ENCODE measurements around the gene GABBR2.

Gene GABBR2

GRCh38 chr9:98380065-98380681 lies 328.6 kb downstream of the GABBR2 start:
- Histone ChIP-seq H4K20me1 (ENCODE audit: insufficient read depth, low read length) (no peaks in the 10 kb centered on the region), H3K36me3 (replicated peaks; ENCODE audit: low read depth, low read length) (no peaks in the 10 kb centered on the region), H3K9me3 (ENCODE audit: insufficient read depth, low read length) (no peaks in the 10 kb centered on the region), H3K79me2 (ENCODE audit: low read length) (no peaks in the 10 kb centered on the region), H3K27ac (ENCODE audit: low read length) (no peak overlapping the region), H3K4me3 (ENCODE audit: low read length) (no peak overlapping the region), H3K4me2 (ENCODE audit: low read length) (no peak overlapping the region), H3K27me3 (ENCODE audit: low read depth, low read length) (no peaks in the 10 kb centered on the region), H2AFZ (ENCODE audit: low read depth, low read length) (no peak overlapping the region), H3K9ac (ENCODE audit: low read length) (no peak overlapping the region), H3K4me1 (ENCODE audit: low read length) (peaks cover 19% of the 10 kb centered on the region)
- no peak for TF ChIP-seq CTCF (IDR thresholded peaks at IDR 0.05; ENCODE audit: low read depth, low read length)
- no peak for TF ChIP-seq EZH2phosphoT487 (IDR thresholded peaks at IDR 0.05; ENCODE audit: low read depth)

GRCh38 chr9:98379572-98379971 lies 329.2 kb downstream of the GABBR2 start:
- TF ChIP-seq CTCF (IDR thresholded peaks at IDR 0.05; ENCODE audit: low read depth, low read length), result no peak
- TF ChIP-seq EZH2phosphoT487 (IDR thresholded peaks at IDR 0.05; ENCODE audit: low read depth), result no peak
- Histone ChIP-seq H3K27me3 (ENCODE audit: low read depth, low read length) (no peaks in the 10 kb centered on the region), H2AFZ (ENCODE audit: low read depth, low read length) (no peak overlapping the region), H3K4me1 (ENCODE audit: low read length) (peaks cover 23% of the 10 kb centered on the region), H3K9me3 (ENCODE audit: insufficient read depth, low read length) (no peaks in the 10 kb centered on the region), H4K20me1 (ENCODE audit: insufficient read depth, low read length) (no peaks in the 10 kb centered on the region), H3K4me2 (ENCODE audit: low read length) (no peak overlapping the region), H3K9ac (ENCODE audit: low read length) (no peak overlapping the region), H3K79me2 (ENCODE audit: low read length) (no peaks in the 10 kb centered on the region), H3K36me3 (replicated peaks; ENCODE audit: low read depth, low read length) (no peaks in the 10 kb centered on the region), H3K27ac (ENCODE audit: low read length) (no peak overlapping the region), H3K4me3 (ENCODE audit: low read length) (no peak overlapping the region)

GRCh38 chr9:98378794-98379193 lies 329.9 kb downstream of the GABBR2 start:
- no peaks in the 10 kb centered on the region for H3K9me3 ChIP-seq (ENCODE audit: insufficient read depth, low read length)
- no peaks in the 10 kb centered on the region for H4K20me1 ChIP-seq (ENCODE audit: insufficient read depth, low read length)
- no peak overlapping the region for H3K9ac ChIP-seq (ENCODE audit: low read length)
- peaks cover 23% of the 10 kb centered on the region for H3K4me1 ChIP-seq (ENCODE audit: low read length)
- H3K4me2 ChIP-seq (ENCODE audit: low read length), result no peak overlapping the region
- no peak overlapping the region for H3K4me3 ChIP-seq (ENCODE audit: low read length)
- H3K79me2 ChIP-seq (ENCODE audit: low read length), result no peaks in the 10 kb centered on the region
- H3K36me3 ChIP-seq (replicated peaks; ENCODE audit: low read depth, low read length), result no peaks in the 10 kb centered on the region
- TF ChIP-seq CTCF (IDR thresholded peaks at IDR 0.05; ENCODE audit: low read depth, low read length) (no peak), EZH2phosphoT487 (IDR thresholded peaks at IDR 0.05; ENCODE audit: low read depth) (no peak)
- H3K27me3 ChIP-seq (ENCODE audit: low read depth, low read length), result no peaks in the 10 kb centered on the region
- H2AFZ ChIP-seq (ENCODE audit: low read depth, low read length), result no peak overlapping the region
- H3K27ac ChIP-seq (ENCODE audit: low read length), result no peak overlapping the region

GRCh38 chr9:98378206-98378780 lies 330.4 kb downstream of the GABBR2 start:
- H3K36me3 ChIP-seq (replicated peaks; ENCODE audit: low read depth, low read length), result no peaks in the 10 kb centered on the region
- H3K9ac ChIP-seq (ENCODE audit: low read length), result no peak overlapping the region
- no peak overlapping the region for H3K27ac ChIP-seq (ENCODE audit: low read length)
- no peak for TF ChIP-seq CTCF (IDR thresholded peaks at IDR 0.05; ENCODE audit: low read depth, low read length)
- no peaks in the 10 kb centered on the region for H3K27me3 ChIP-seq (ENCODE audit: low read depth, low read length)
- no peaks in the 10 kb centered on the region for H4K20me1 ChIP-seq (ENCODE audit: insufficient read depth, low read length)
- no peaks in the 10 kb centered on the region for H3K9me3 ChIP-seq (ENCODE audit: insufficient read depth, low read length)
- peaks cover 23% of the 10 kb centered on the region for H3K4me1 ChIP-seq (ENCODE audit: low read length)
- H3K4me2 ChIP-seq (ENCODE audit: low read length), result no peak overlapping the region
- H2AFZ ChIP-seq (ENCODE audit: low read depth, low read length), result no peak overlapping the region
- H3K4me3 ChIP-seq (ENCODE audit: low read length), result no peak overlapping the region
- H3K79me2 ChIP-seq (ENCODE audit: low read length), result no peaks in the 10 kb centered on the region

Data from OCI-LY3 (cell line).